ENCODE results near the gene FAM83G. TPM values are rescaled to one million over a fixed set of nuclear protein-coding genes. Genes with fewer than 3 reads are reported as not detected.

FAM83G gene
- total RNA-seq, 4 donors from 2014 or later = 3.7 to 16.7 (median 11.8) TPM

DNA sequence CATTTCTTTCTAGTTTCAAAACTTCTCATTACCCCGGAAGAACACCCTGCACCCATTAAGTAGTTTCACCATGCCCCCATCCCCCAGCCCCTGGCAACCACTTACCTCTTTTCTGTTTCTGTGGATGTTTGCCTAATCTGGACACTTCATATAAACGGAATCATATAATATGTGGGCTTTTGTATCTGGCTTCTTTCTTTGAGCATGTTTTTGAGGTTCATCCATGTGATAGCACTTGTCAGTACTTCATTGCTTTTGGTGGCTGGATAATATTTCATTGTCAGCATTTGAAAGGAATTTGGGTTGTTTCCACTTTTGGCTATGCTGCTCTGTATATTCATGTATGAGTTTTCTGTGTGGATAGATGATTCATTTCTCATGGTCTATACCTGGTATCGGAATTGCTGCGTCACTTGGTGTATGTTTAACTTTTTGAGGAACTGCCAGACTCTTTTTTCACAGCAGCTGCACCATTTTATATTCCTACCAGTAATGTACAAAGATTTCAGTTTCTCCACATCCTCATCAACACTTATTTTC, 82.6 kb downstream of the FAM83G start:
- no peaks in the 10 kb centered on the region for H3K9me3 ChIP-seq
- no peaks in the 10 kb centered on the region for H3K27me3 ChIP-seq
- peak overlapping the region in 3 of 4 donors; percentile 22 to 46 (median 43) for H3K27ac ChIP-seq (replicated peaks in 1 of 4)
- TF ChIP-seq POLR2AphosphoS5 (IDR thresholded peaks at IDR 0.05) (no peak), POLR2A (IDR thresholded peaks at IDR 0.05; ENCODE audit: low read depth) (no peak), CTCF (IDR thresholded peaks at IDR 0.05) (no peak), EP300 (IDR thresholded peaks at IDR 0.05) (no peak)
- peaks cover 0 to 24% (median 15%) of the 10 kb centered on the region in 4 donors for H3K36me3 ChIP-seq
- intact Hi-C loops (cut with DNase I) = no loop called here
- no peak for DNase-seq (ENCODE audit: extremely low spot score)
- H3K4me3 ChIP-seq = no peak overlapping the region
- WGBS = 44% methylated on average over 4 of the region's 4 CpGs
- peaks cover 13 to 35% (median 24%) of the 10 kb centered on the region in 4 donors for H3K4me1 ChIP-seq

DNA sequence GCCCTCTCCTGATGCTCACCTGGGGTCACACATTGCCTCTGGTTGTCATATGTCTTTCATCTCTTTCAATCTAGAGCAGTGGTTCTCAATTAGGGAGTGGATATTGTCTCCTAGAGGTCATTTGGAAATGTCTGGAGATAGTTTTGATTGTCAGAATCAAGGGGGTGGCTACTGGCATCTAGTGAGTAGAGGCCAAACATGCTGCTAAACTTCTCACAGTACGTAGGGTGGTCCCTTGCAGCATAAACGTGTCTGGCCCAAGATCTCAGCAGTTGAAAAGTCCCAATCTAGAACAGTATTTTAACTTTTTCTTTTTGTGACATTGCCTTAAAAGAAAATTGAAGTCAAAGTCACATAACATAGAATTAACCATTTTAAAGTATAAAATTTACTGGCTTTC, 83.1 kb downstream of the FAM83G start:
- no peaks in the 10 kb centered on the region for H3K9me3 ChIP-seq
- no peaks in the 10 kb centered on the region for H3K27me3 ChIP-seq
- TF ChIP-seq POLR2AphosphoS5 (IDR thresholded peaks at IDR 0.05) = no peak
- TF ChIP-seq CTCF (IDR thresholded peaks at IDR 0.05) = no peak
- no peak for TF ChIP-seq EP300 (IDR thresholded peaks at IDR 0.05)
- TF ChIP-seq POLR2A (IDR thresholded peaks at IDR 0.05; ENCODE audit: low read depth) = no peak
- H3K27ac ChIP-seq (replicated peaks in 1 of 4) = peak overlapping the region in 3 of 4 donors; percentile 22 to 46 (median 43)
- H3K4me3 ChIP-seq = no peak overlapping the region
- 46% methylated on average over 2 of the region's 2 CpGs for WGBS
- H3K4me1 ChIP-seq = peaks cover 13 to 35% (median 24%) of the 10 kb centered on the region in 4 donors
- intact Hi-C loops (cut with DNase I) = no loop called here
- H3K36me3 ChIP-seq = peaks cover 3 to 29% (median 20%) of the 10 kb centered on the region in 4 donors
- no peak for DNase-seq (ENCODE audit: extremely low spot score)

GRCh38 chr17:18920911-18921441, 83.6 kb downstream of the FAM83G start:
- no peak for TF ChIP-seq POLR2AphosphoS5 (IDR thresholded peaks at IDR 0.05)
- TF ChIP-seq POLR2A (IDR thresholded peaks at IDR 0.05; ENCODE audit: low read depth) = no peak
- no peak for TF ChIP-seq EP300 (IDR thresholded peaks at IDR 0.05)
- TF ChIP-seq CTCF (IDR thresholded peaks at IDR 0.05) = no peak
- H3K4me3 ChIP-seq = no peak overlapping the region
- 35% methylated on average over 6 of the region's 6 CpGs for WGBS
- peaks cover 7 to 34% (median 23%) of the 10 kb centered on the region in 4 donors for H3K36me3 ChIP-seq
- no peak for DNase-seq (ENCODE audit: extremely low spot score)
- intact Hi-C loops (cut with DNase I) = no loop called here
- peak overlapping the region in 3 of 4 donors; percentile 22 to 46 (median 43) for H3K27ac ChIP-seq (replicated peaks in 1 of 4)
- peaks cover 13 to 35% (median 24%) of the 10 kb centered on the region in 4 donors for H3K4me1 ChIP-seq
- no peaks in the 10 kb centered on the region for H3K9me3 ChIP-seq
- no peaks in the 10 kb centered on the region for H3K27me3 ChIP-seq

DNA sequence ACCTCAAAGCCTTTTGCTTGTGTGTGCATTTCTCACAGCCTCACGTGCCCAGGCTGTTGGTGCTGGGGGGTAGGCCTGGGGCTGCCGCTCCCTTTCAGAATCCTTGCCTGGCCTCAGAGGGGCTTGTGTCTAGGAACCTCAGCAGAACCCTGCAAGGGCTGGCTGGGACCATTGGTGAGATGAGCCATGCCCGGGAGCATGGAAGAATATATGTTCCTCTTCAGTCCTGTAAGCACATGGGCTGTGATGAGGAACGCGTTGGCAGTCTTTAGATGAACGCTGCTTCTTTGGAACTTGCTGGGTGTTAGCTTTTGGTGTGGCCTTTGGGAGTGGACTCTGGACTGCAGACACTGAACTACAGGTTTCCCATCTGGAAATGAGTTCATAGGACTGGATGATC, 84.6 kb downstream of the FAM83G start:
- peak overlapping the region in 1 of 4 donors; percentile 6 for H3K27ac ChIP-seq (replicated peaks in 1 of 4)
- peaks cover 13 to 35% (median 24%) of the 10 kb centered on the region in 4 donors for H3K4me1 ChIP-seq
- WGBS = 86% methylated on average over 5 of the region's 6 CpGs
- peaks cover 13 to 41% (median 31%) of the 10 kb centered on the region in 4 donors for H3K36me3 ChIP-seq
- H3K4me3 ChIP-seq = no peak overlapping the region
- intact Hi-C loops (cut with DNase I) = no loop called here
- TF ChIP-seq EP300 (IDR thresholded peaks at IDR 0.05) (no peak), CTCF (IDR thresholded peaks at IDR 0.05) (no peak), POLR2AphosphoS5 (IDR thresholded peaks at IDR 0.05) (no peak), POLR2A (IDR thresholded peaks at IDR 0.05; ENCODE audit: low read depth) (no peak)
- H3K27me3 ChIP-seq = no peaks in the 10 kb centered on the region
- H3K9me3 ChIP-seq = no peaks in the 10 kb centered on the region
- DNase-seq (ENCODE audit: extremely low spot score) = no peak

Small RNA genes lying within 50 kb of the gene (small RNA-seq; reads per million reads assigned to genes)
- gene AC090286.3 (0 reads per million in 3 donors), gene RF00324 (0 reads per million in 3 donors)

Other genes with a start within 250 kb of the FAM83G start
- 10 to 100 TPM; 23.3 to 31.3 (median 27.2) TPM for gene TVP23B, start 223.6 kb downstream of the FAM83G start, total RNA-seq
- gene PRPSAP2, start 146.6 kb downstream of the FAM83G start, total RNA-seq = 10 to 100 TPM; 19.2 to 29.1 (median 22.3) TPM
- gene SLC5A10, start 52.6 kb downstream of the FAM83G start, total RNA-seq = not detected
- gene GRAP, start 42.2 kb upstream of the FAM83G start, total RNA-seq = 1 to 10 TPM; 2.1 to 4.1 (median 3.5) TPM
- 1 to 10 TPM in 3 of 4 donors, not detected in 1; 1.5 to 2.1 (median 1.7) TPM for gene GRAPL, start 122.8 kb upstream of the FAM83G start, total RNA-seq
- gene EPN2, start 232.6 kb upstream of the FAM83G start, total RNA-seq = 10 to 100 TPM; 26.5 to 49.2 (median 38.9) TPM